ENCODE results near the gene NCR3LG1. TPM values are rescaled to one million over a fixed set of nuclear protein-coding genes. Genes with fewer than 3 reads are reported as not detected.

NCR3LG1 gene
- total and polyA plus RNA-seq, 9 of the 15 experiments (the other 6 are each of a cell fraction or from before 2014, with no cell fraction given): 4.1 to 39.8 (median 25.1) TPM

DNA sequence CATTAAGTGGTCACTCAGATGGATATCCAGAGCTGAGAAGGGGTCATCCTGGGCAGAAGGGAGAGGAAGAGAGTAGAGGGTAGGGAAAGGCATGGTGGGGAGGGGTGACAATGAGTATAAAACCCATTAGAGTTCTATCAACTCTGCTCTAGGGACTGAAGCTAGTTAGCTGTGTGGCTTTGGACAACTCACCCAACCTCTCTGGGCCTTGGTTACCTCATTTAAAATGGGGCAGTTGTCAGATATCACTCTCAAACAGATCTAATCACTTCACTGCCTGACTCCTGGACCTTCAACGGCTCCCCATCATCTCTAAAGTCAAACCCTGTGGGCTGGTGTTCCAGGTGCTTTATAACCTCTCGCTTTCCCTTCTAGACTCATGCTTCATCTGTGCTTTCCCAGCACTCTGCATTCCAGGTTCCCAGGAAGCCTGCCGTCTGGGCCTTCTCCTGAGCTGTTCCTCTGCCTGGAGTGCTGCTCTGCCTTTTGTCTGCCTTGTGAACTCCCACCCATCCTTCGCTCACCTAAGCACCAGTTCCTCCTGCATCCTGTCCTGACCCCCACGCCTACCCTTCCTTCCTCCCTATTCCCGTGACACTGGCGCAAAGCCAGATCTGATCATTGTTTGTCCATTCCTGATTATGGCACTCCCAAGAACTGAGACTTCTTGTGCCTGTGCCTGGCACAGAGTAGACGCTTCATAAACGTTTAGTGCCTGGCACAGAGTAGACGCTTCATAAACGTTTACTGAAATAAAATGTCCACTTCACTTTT is 59.2 kb downstream of the NCR3LG1 start:
- Histone ChIP-seq H3K9ac (ENCODE audit: insufficient read depth in 1 of 2, low read depth in 2 of 2, low read length in 2 of 2) (no peak overlapping the region; a peak in 1 of 4 replicates), H3K4me1 (replicated peaks in 1 of 2; ENCODE audit: control insufficient read depth in 2 of 2, insufficient read depth in 2 of 2, low read length in 2 of 2) (peaks cover 4% of the 10 kb centered on the region in 2 experiments; a peak in 2 of 5 replicates), H3K4me3 (no peak overlapping the region), H3K27me3 (ENCODE audit: control insufficient read depth in 2 of 2, insufficient read depth in 2 of 2, low read length in 2 of 2) (peaks cover 2 to 48% of the 10 kb centered on the region in 2 experiments; a peak in 4 of 5 replicates), H3K36me3 (ENCODE audit: control insufficient read depth, insufficient read depth, low read length) (no peaks in the 10 kb centered on the region), H3K9me1 (ENCODE audit: control insufficient read depth, insufficient read depth, low read length) (no peaks in the 10 kb centered on the region), H3K27ac (ENCODE audit: extremely low read depth, low read depth, low read length) (no peak overlapping the region), H3K4me2 (ENCODE audit: insufficient read depth, low read length) (no peak overlapping the region), H2AFZ (ENCODE audit: low read depth, low read length) (no peak overlapping the region), H4K20me1 (replicated peaks; ENCODE audit: control insufficient read depth, insufficient read depth, low read length) (no peaks in the 10 kb centered on the region), H3K9me3 (replicated peaks; ENCODE audit: control insufficient read depth, insufficient read depth, low read depth, low read length) (no peaks in the 10 kb centered on the region), H3K79me2 (ENCODE audit: control insufficient read depth, insufficient read depth, low read length) (no peaks in the 10 kb centered on the region)
- intact Hi-C loops (cut with micrococcal nuclease): no loop called here
- DNase-seq (ENCODE audit: extremely low read depth in 1 of 4, low spot score in 3 of 4): no peak
- no TSS peak for BruUV-seq (replicated peaks)
- no peak for ATAC-seq
- in situ Hi-C loops (cut with MboI): no loop called here
- 9% methylated on average over 11 of the region's 11 CpGs for WGBS (ENCODE audit: insufficient coverage, low coverage, missing lambda C conversion rate)
- POLR2A ChIA-PET: interaction anchor here (0.7 kb wide), 1 partner anchor 76 kb away, joined by 3 read pairs; no protein-coding TSS in a partner anchor
- TF ChIP-seq HSF4 (CRISPR knock-in tag; IDR thresholded peaks at IDR 0.05; ENCODE audit: borderline replicate concordance) (no peak), BCOR (IDR thresholded peaks at IDR 0.05) (0 out of 2 replicates have a peak, but pooled peaks have one; percentile 26), RBM25 (IDR thresholded peaks at IDR 0.05; ENCODE audit: low read depth, low read length, severe bottlenecking) (peak; percentile 86), NFIC (IDR thresholded peaks at IDR 0.05) (peak; percentile 79), TEAD2 (tag; IDR thresholded peaks at IDR 0.05) (no peak), ZFP36 (IDR thresholded peaks at IDR 0.05; ENCODE audit: low read depth, low read length, partially characterized antibody) (peak; percentile 69)
- no peak for FAIRE-seq
- CTCF ChIA-PET (ENCODE audit: low intra/inter-chr PET ratio): no interaction called here

Measured in K562 (cell line).